GM18505 (cell line): ENCODE measurements around the gene SLC17A6.

ENCODE experiments used
- ATAC-seq: cut with Tn5 transposase; IDR thresholded peaks from one replicate; pipeline ENCODE4 v1.9.1; 2021; ENCODE audit not compliant: unreplicated experiment
- POLR2A ChIP-seq: IDR thresholded peaks from 4 replicates; pipeline ENCODE4 v1.6.1; 2011; ENCODE audit warnings: borderline replicate concordance; ENCODE audit not compliant: insufficient read depth, insufficient read length; ENCODE audit errors: extremely low read depth

The SLC17A6 gene

GRCh38 chr11:22426915-22427314 lies 88.7 kb downstream of the SLC17A6 start:
- TF ChIP-seq POLR2A: no peak
- ATAC-seq: no peak
